ENCODE data around the gene PIGU.

Gene PIGU

GRCh38 chr20:34549291-34549928 lies 127.5 kb downstream of the PIGU start:
- no peak for DNase-seq

- DNase-seq, result no peak
Observed at GRCh38 chr20:34547844-34548613, 128.9 kb downstream of the PIGU start.

GRCh38 chr20:34546751-34547181 lies 130.1 kb downstream of the PIGU start:
- no peak for DNase-seq

- peak; percentile 42 for DNase-seq
Observed at GRCh38 chr20:34544109-34544796, 132.6 kb downstream of the PIGU start.

GRCh38 chr20:34543463-34544056 lies 133.3 kb downstream of the PIGU start:
- DNase-seq, result no peak

- DNase-seq, result no peak
Observed at GRCh38 chr20:34542439-34542838, 134.5 kb downstream of the PIGU start.

- no peak for DNase-seq
Observed at GRCh38 chr20:34541917-34542316, 135.0 kb downstream of the PIGU start.

GRCh38 chr20:34541264-34541901 lies 135.5 kb downstream of the PIGU start:
- no peak for DNase-seq

GRCh38 chr20:34540596-34541263 lies 136.2 kb downstream of the PIGU start:
- no peak for DNase-seq

- DNase-seq, result no peak
Observed at GRCh38 chr20:34539756-34540155, 137.1 kb downstream of the PIGU start.

GRCh38 chr20:34538671-34539123 lies 138.2 kb downstream of the PIGU start:
- DNase-seq, result no peak

GRCh38 chr20:34537651-34538050 lies 139.2 kb downstream of the PIGU start:
- no peak for DNase-seq

- DNase-seq, result no peak
Observed at GRCh38 chr20:34536798-34537394, 140.0 kb downstream of the PIGU start.

GRCh38 chr20:34535857-34536256 lies 141.0 kb downstream of the PIGU start:
- DNase-seq, result no peak

GRCh38 chr20:34535301-34535840 lies 141.5 kb downstream of the PIGU start:
- no peak for DNase-seq

- no peak for DNase-seq
Observed at GRCh38 chr20:34534391-34535165, 142.3 kb downstream of the PIGU start.

GRCh38 chr20:34532756-34533155 lies 144.1 kb downstream of the PIGU start:
- DNase-seq, result no peak

GRCh38 chr20:34532320-34532719 lies 144.6 kb downstream of the PIGU start:
- no peak for DNase-seq

GRCh38 chr20:34531608-34532265 lies 145.2 kb downstream of the PIGU start:
- no peak for DNase-seq

- DNase-seq, result no peak
Observed at GRCh38 chr20:34530342-34530741, 146.6 kb downstream of the PIGU start.

All from retina (tissue), 1 donor.